Caco-2 (cell line): ENCODE measurements around the gene TMPRSS5. TPM values are rescaled to one million over a fixed set of nuclear protein-coding genes. Genes with fewer than 3 reads are reported as not detected.

Experiments
- BruUV-seq: library from RNA; stranded (reverse); fragments of 400-500 nt; replicated peaks from 2 replicates; lab custom pipeline; 2021; lab: Mats Ljungman, UMichigan
- CTCF ChIA-PET: fragments of 300-600 bp; sonication (Branson Sonifier 250); formaldehyde crosslinking; loops from one replicate; lab custom pipeline; 2022; ENCODE audit warnings: antibody characterized with exemption; lab: Charles Lee
- POLR2A ChIA-PET: fragments of 300-600 bp; sonication (Branson Sonifier 250); formaldehyde crosslinking; loops from one replicate; lab custom pipeline; 2022; ENCODE audit warnings: antibody characterized with exemption; lab: Charles Lee
- DNase-seq, 2 experiments: peaks; one replicate each; pipeline versions ENCODE4 v3.0.0 to v3.0.0-alpha.2; 2020 to 2022
- H3K27me3 ChIP-seq: replicated peaks from 2 replicates; pipeline ENCODE4 v1.6.0; 2011; ENCODE audit warnings: low read length; ENCODE audit not compliant: control insufficient read depth, insufficient read depth
- H3K36me3 ChIP-seq: 2 replicates; pipeline ENCODE4 v1.5.1; 2011; ENCODE audit warnings: low read length; ENCODE audit not compliant: control insufficient read depth, insufficient read depth
- H3K4me1 ChIP-seq: fragments of 250-450 bp; sonication (Bioruptor Pico); 2 replicates; pipeline ENCODE4 v1.5.1; 2020; ENCODE audit warnings: mild to moderate bottlenecking
- H3K4me3 ChIP-seq: 2 replicates; pipeline ENCODE4 v1.5.1; 2011; ENCODE audit warnings: low read depth, mild to moderate bottlenecking, control low read depth, low read length
- H3K9me3 ChIP-seq: fragments of 250-450 bp; sonication (Bioruptor Pico); 2 replicates; pipeline ENCODE4 v1.5.1; 2020; ENCODE audit warnings: mild to moderate bottlenecking, moderate library complexity
- H3K27ac Mint-ChIP-seq: one replicate; pipeline ENCODE4 v1.8.0; 2022; ENCODE audit warnings: mixed read lengths; ENCODE audit not compliant: unreplicated experiment
- H3K27me3 Mint-ChIP-seq: one replicate; pipeline ENCODE4 v1.8.0; 2022; ENCODE audit warnings: mixed read lengths; ENCODE audit not compliant: insufficient read depth, unreplicated experiment
- H3K36me3 Mint-ChIP-seq: one replicate; pipeline ENCODE4 v1.8.0; 2022; ENCODE audit warnings: mild to moderate bottlenecking, mixed read lengths; ENCODE audit not compliant: insufficient read depth, unreplicated experiment
- H3K4me1 Mint-ChIP-seq: one replicate; pipeline ENCODE4 v1.8.0; 2022; ENCODE audit warnings: low read depth, mixed read lengths; ENCODE audit not compliant: unreplicated experiment
- H3K4me3 Mint-ChIP-seq: one replicate; pipeline ENCODE4 v1.8.0; 2022; ENCODE audit warnings: mild to moderate bottlenecking, moderate library complexity, mixed read lengths; ENCODE audit not compliant: unreplicated experiment
- H3K9me3 Mint-ChIP-seq: one replicate; pipeline ENCODE4 v1.8.0; 2022; ENCODE audit warnings: mixed read lengths; ENCODE audit not compliant: unreplicated experiment
- intact Hi-C: fragments of 100-400 bp; cut with micrococcal nuclease; formaldehyde crosslinking; loops from one replicate; pipeline ENCODE4 v1.10.0; 2022; ENCODE audit not compliant: unreplicated experiment
- total RNA-seq: library from RNA; stranded (reverse); gene quantifications from 2 replicates; pipeline ENCODE4 v1.2.3, GENCODE V29; 2022
- TF ChIP-seq, protein P1 (sequence below), 2 experiments: fragments of 200-600 bp in 1 of 2; IDR thresholded peaks; 1 replicate in 1 of 2; 2 replicates in 1 of 2; pipeline versions ENCODE4 v1.5.1 to v1.8.0; 2011 to 2022; ENCODE audit warnings: antibody characterized with exemption in 1 of 2, control low read depth in 1 of 2, inconsistent platforms in 1 of 2, low read depth in 1 of 2, low read length in 1 of 2, mild to moderate bottlenecking in 1 of 2, moderate library complexity in 1 of 2; ENCODE audit not compliant: insufficient read depth in 1 of 2, severe bottlenecking in 1 of 2, unreplicated experiment in 1 of 2

The TMPRSS5 gene
- total RNA-seq, 1 experiment from 2014 or later: 2.4 TPM

DNA sequence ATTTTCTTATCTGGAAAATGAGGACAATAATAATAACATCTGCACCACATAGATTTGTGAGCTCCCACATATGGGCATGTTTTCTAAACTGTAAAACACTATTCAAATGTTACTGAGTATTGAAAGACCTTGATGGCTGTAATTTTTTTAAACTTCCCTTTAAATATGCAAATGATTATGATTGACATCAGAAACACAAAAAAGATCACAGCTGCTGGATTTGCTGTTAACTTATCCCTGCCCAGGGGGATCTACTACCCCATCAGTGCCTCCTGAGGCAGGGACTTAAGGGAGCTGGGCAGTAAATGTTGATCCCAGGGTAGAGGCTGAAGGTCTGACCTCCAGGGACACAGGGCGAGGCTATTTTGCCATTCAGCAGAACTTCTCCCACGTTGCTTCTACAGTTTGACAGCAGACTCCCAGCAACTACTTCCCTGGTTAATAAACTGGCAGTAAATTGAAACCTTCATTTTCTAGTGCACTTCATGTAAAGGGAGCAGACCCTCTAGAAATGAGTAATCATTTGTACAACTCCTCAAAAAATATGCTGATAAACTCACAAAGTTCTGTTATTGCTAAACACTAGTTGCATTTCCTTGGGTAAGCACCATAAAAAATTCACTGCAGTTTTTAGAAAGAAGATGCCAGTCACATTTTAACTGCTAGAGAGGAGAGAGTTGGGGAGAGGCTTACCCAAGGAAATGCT, 20.3 kb downstream of the TMPRSS5 start:
- DNase-seq: no peak
- H3K27me3 Mint-ChIP-seq: no peaks in the 10 kb centered on the region
- no TSS peak for BruUV-seq
- ChIA-PET CTCF (no interaction called here), POLR2A (no interaction called here)
- peaks cover 17% of the 10 kb centered on the region for H3K4me1 ChIP-seq
- peaks cover 21% of the 10 kb centered on the region for H3K4me1 Mint-ChIP-seq
- H3K4me3 ChIP-seq: no peak overlapping the region
- no peaks in the 10 kb centered on the region for H3K9me3 ChIP-seq
- intact Hi-C loops: no loop called here
- no peaks in the 10 kb centered on the region for H3K27me3 ChIP-seq
- no peaks in the 10 kb centered on the region for H3K36me3 Mint-ChIP-seq
- H3K36me3 ChIP-seq: peaks cover 2% of the 10 kb centered on the region
- H3K9me3 Mint-ChIP-seq: no peaks in the 10 kb centered on the region
- no peak overlapping the region for H3K4me3 Mint-ChIP-seq
- TF ChIP-seq, protein P1, sequence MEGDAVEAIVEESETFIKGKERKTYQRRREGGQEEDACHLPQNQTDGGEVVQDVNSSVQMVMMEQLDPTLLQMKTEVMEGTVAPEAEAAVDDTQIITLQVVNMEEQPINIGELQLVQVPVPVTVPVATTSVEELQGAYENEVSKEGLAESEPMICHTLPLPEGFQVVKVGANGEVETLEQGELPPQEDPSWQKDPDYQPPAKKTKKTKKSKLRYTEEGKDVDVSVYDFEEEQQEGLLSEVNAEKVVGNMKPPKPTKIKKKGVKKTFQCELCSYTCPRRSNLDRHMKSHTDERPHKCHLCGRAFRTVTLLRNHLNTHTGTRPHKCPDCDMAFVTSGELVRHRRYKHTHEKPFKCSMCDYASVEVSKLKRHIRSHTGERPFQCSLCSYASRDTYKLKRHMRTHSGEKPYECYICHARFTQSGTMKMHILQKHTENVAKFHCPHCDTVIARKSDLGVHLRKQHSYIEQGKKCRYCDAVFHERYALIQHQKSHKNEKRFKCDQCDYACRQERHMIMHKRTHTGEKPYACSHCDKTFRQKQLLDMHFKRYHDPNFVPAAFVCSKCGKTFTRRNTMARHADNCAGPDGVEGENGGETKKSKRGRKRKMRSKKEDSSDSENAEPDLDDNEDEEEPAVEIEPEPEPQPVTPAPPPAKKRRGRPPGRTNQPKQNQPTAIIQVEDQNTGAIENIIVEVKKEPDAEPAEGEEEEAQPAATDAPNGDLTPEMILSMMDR (IDR thresholded peaks at IDR 0.05; ENCODE audit: insufficient read depth in 1 of 2, low read depth in 1 of 2, low read length in 1 of 2, severe bottlenecking in 1 of 2, unreplicated experiment in 1 of 2): no peak
- H3K27ac Mint-ChIP-seq: peak overlapping the region; percentile 24

DNA sequence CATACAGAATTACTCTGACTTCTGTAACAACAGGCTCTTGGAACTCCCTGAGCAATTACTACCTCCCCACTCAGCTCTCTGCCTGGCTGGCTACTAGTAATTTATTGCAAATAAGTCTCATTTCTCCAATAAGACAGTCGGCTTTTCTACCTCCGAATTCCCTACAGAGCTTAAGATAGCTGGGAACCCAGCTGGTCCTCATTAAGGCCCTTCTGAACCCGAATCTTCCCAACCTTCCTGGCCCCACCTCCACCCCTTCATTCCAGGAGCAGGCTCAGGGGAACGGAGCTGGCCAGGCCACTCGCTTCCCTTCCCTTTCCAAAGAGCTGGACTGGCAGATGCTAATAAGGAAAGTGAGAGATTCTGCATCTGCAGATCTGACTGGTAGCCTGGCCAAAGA, 21.6 kb downstream of the TMPRSS5 start:
- H3K27ac Mint-ChIP-seq: peak overlapping the region; percentile 18
- H3K9me3 ChIP-seq: no peaks in the 10 kb centered on the region
- no peaks in the 10 kb centered on the region for H3K36me3 ChIP-seq
- H3K4me3 Mint-ChIP-seq: no peak overlapping the region
- ChIA-PET POLR2A (no interaction called here), CTCF (interaction anchor here (0.9 kb wide), 1 partner anchor 17 kb away, joined by 4 read pairs; no protein-coding TSS in a partner anchor)
- no peaks in the 10 kb centered on the region for H3K27me3 ChIP-seq
- TF ChIP-seq, protein P1 (IDR thresholded peaks at IDR 0.05; ENCODE audit: insufficient read depth in 1 of 2, low read depth in 1 of 2, low read length in 1 of 2, severe bottlenecking in 1 of 2, unreplicated experiment in 1 of 2): no peak
- no peaks in the 10 kb centered on the region for H3K36me3 Mint-ChIP-seq
- no peaks in the 10 kb centered on the region for H3K27me3 Mint-ChIP-seq
- H3K4me1 ChIP-seq: peaks cover 10% of the 10 kb centered on the region
- BruUV-seq: no TSS peak
- no peak overlapping the region for H3K4me3 ChIP-seq
- no peaks in the 10 kb centered on the region for H3K9me3 Mint-ChIP-seq
- peaks cover 13% of the 10 kb centered on the region for H3K4me1 Mint-ChIP-seq
- DNase-seq: no peak
- intact Hi-C loops: no loop called here

DNA sequence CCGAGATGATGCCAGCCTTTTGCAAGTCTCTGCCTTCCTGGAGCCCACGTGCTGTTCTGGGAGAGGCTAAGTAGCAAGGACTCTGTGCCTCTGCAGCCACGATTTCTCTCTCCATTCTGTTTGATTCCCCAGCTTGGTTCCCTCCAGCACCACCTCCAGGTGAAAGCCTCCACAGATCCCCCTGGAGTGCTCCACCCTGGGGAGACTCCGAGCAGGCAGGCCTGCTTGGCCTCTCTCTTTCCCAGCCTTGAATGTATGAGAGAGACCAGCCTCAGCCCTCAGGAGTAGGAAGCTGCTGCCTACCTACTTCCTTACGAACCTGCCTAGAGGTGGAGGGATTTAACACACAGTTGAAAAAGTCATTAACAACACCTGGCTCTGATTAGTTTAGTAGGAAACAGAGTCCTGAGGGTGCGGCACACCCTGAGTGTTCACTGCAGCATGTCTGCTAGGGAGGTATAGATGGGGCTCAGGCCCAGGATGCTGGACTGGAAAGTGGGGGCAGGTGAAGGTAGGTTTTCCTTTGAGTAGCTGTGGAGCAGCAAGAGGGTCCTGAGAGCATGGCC, 22.5 kb downstream of the TMPRSS5 start:
- peaks cover 10% of the 10 kb centered on the region for H3K4me1 ChIP-seq
- Mint-ChIP-seq H3K36me3 (no peaks in the 10 kb centered on the region), H3K27ac (peak overlapping the region; percentile 17), H3K4me3 (no peak overlapping the region), H3K27me3 (no peaks in the 10 kb centered on the region), H3K9me3 (no peaks in the 10 kb centered on the region), H3K4me1 (peaks cover 13% of the 10 kb centered on the region)
- no peaks in the 10 kb centered on the region for H3K27me3 ChIP-seq
- DNase-seq: no peak
- intact Hi-C loops: no loop called here
- H3K36me3 ChIP-seq: no peaks in the 10 kb centered on the region
- no peaks in the 10 kb centered on the region for H3K9me3 ChIP-seq
- TF ChIP-seq, protein P1 (IDR thresholded peaks at IDR 0.05; ENCODE audit: insufficient read depth in 1 of 2, low read depth in 1 of 2, low read length in 1 of 2, severe bottlenecking in 1 of 2, unreplicated experiment in 1 of 2): no peak
- ChIA-PET POLR2A (no interaction called here), CTCF (no interaction called here)
- no TSS peak for BruUV-seq
- no peak overlapping the region for H3K4me3 ChIP-seq
